Activated CD4-positive, alpha-beta T cell treated with anti-CD3 and anti-CD28 coated beads for 4 hours (primary cell): Measurements from ENCODE around the gene FOXK1.
A peak's percentile ranks its signal among the peaks of the same experiment; 100 is the strongest.

Experiments used
- DNase-seq, 2 donors: peaks; one replicate each; pipeline ENCODE4 v3.0.0-alpha.2; 2020

Gene FOXK1

GRCh38 chr7:4766666-4767519 is 84.8 kb downstream of the FOXK1 start:
- no peak for DNase-seq

- no peak for DNase-seq
Observed at GRCh38 chr7:4768597-4769569, 86.8 kb downstream of the FOXK1 start.

DNA sequence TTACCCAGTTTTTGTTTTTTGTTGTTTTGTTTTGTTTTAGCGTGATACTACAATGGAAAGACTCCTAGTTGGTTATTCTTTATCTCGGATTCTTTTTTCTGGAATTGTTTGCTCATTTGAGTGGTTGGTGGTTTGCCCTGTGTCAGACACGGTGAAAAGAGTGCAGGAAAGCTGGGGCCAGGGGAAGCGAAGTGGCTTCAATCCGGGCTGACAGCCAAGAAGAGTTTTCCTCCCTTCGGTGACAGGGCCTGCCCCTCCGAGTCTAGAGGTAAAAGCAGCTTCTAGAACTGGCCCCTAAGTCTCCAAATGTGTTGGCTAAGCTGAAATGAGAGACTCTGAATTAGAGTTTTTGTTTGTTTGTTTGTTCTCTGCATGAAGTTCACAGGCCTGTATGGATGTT is 87.7 kb downstream of the FOXK1 start:
- DNase-seq = no peak

DNA sequence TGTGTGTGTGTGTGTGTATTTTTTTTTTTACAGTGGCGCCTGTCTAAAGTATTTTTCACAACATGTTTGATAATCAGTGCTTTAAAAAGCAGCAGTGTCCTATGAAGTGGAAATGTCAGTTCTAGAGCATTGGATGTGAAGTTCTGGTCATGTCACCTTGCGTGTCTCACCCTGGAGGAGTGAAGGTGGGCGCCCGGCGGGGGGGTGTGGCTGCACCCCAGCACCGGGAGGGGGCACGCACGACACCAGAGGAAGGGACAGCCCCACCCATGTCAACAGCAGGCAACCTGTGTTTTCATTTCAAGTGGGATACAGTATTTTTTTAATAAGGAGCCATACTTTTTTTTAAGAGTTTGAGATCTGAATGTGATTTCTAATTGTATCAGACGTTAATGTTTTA is 88.8 kb downstream of the FOXK1 start:
- no peak for DNase-seq

DNA sequence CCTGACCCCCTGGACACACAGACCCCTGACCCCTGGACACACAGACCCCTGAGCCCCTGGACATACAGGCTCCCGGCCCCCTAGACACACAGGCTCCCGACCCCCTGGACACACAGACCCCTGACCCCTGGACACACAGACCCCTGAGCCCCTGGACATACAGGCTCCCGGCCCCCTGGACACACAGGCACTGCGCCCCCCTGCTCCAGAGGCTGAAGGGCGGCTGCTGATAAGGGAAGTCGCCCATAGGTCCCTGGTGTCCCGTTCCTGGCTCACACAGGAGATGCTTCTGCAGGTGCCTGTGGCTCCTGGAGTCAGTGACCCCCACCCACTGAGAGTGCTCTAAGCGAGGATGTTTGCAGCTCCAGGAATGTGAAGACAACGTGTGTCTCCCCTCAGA is 89.6 kb downstream of the FOXK1 start:
- no peak for DNase-seq

DNA sequence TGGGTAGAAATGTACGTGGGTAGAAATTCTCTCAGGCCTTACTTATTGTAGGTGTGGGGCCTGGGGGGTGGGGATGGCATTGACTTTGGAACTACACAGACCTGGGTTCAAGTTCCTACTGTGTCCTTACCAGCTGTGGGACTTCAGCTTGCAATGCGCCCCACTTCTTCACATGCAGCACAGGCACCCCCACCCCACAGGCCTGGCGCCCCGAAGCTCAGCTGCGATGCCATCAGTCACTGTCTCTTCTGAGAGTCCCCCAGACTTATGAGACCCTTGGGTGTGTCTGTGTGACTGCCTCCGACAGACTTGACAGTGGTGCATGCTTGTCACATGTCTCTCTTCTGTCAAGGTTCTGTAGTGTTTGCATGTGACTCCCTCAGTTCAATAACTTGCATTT is 90.2 kb downstream of the FOXK1 start:
- DNase-seq = no peak

GRCh38 chr7:4774007-4774406 is 91.9 kb downstream of the FOXK1 start:
- no peak for DNase-seq

DNA sequence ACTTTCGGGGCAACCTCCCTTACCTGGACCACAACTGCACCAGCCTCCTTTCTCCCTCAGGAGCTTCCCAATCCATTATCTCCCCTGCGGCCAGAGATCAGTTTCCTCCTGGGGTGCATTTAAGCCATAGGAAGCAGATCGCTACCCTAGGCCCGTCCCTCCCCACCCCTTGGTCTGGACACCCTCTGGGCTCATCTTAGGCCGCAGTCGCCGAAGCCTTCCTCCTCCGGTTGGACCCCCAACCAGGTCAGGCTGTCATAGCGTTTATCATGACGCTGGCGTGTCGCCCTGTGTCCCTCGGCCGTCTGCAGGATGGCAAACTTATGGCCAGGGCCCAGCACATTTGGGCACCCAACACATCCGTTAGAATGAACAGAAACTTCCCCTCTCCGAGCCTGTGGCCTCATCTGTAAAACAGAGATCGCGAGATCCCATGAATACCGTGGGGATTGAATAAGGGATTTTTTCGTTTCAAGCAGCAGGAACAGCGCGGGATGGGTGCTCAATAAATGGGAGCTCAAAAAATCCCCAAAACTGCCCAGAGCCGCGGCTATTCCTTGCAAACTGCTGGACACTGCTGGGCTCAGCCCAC is 92.7 kb downstream of the FOXK1 start:
- DNase-seq = no peak

- peak; percentile 91 to 93 for DNase-seq
Observed at GRCh38 chr7:4775250-4775847, 93.3 kb downstream of the FOXK1 start, which contains the start of gene AP5Z1. AP5Z1 (plus strand) TSS chr7:4775623; CDS start chr7:4775716, 93 bp downstream.

- DNase-seq = peak; percentile 39 to 52
Observed at GRCh38 chr7:4775848-4776623, 93.9 kb downstream of the FOXK1 start.

DNA sequence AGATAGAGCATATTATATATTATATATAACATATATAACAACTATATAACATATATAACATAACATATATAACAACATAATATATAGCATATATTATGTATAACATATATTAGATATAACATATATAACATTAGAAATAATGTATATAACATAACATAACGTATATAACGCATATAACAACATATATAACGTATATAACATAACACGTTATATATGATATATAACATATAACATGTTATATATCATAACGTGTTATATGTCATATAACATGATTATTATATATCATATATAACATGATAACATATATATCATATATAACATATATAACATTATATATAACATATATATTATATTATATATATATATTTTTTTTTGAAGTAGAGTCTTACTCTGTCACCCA is 97.0 kb downstream of the FOXK1 start:
- DNase-seq = no peak

DNA sequence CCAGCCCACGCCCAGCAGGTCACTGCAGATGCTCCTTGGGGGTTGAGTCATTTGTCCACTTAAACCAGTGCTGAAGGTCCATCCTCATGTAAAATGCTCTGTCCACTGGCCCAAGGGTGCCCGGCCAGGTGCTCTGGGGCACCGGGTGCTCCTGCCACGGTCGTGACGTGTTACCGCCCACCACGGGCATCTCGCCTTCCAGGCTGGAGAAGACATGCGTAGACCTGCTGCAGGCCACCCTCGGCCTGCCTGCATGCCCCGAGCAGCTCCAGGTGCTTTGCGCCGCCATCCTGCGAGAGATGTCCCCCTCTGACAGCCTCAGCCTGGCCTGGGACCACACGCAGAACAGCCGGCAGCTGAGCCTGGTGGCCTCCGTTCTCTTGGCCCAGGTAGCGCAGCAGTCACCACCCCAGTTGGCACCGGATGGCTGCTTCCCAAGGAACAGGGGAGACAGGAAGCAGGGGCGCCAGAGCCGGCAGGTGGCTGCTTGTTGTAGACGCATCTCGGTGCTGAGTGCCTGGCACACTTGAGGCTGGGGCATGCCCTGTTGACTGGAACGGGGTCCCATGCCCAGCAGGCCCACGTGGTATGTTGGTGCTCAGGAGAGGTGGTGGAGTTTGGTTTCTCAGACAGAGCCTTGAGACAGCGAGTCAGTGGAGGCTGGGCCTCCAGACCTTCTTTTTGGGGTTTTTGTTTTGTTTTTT is 99.4 kb downstream of the FOXK1 start:
- no peak for DNase-seq

DNA sequence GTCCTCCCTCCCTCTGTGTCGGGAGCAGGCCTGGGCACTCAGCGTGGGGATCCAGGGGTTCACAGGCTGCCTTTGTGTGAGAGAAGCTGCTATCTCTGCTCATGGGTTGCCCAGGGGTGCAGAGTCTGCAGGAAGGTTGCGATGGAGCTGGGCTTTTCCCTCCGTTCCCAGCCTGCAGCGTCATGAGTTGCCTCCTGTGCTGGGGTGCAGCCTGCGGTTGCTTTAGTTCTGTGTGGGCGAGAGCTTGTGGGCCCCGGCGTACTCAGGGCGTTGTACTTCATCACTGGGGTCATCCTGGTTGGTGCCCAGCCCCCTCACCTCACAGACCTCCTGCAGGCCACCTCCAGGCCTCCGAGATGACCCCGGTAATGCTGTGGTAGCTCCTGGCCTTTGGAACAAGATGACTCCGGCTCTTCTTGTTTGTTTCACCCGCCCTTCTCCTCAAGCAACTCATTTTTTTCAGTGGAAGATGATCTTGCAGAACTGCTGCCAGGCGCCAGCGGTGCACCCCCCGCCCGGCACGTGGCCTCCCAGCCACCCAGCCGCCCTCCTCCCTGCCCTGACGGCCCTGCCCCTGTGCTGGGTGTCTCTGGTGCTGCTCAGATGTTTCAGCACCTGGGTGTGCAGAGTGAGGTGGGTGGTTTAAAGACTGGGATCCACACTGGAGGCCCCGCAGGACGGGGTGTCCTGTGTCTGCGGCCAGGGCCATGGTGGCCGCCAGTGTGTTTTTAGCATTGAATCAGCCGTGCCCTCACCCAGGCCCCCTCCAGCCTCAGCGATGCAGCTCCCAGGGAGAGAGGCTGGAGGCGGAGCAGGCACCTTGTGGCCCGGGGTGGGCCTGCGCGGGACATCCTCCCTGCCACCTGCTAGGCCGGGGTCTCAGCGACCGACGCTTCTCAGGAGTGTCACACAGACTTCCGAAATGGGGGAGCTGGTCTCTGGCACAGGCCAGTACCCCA is 100.5 kb downstream of the FOXK1 start:
- no peak for DNase-seq

DNA sequence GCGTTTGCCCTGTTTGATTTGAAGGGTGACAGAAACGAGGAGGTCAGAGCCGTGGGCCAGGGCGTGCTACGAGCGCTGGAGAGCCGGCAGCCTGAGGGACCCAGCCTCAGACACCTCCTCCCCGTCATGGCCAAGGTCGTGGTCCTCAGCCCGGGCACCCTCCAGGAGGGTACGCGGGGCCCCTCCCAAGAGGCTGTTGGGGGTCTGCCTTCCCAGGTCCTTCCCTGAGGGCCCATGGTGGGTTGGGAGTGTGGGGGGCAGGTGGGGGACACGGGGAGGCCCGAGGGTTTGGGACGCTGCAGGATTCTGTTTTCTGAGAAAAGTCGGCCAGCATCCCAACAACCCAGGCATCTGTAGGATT is 101.2 kb downstream of the FOXK1 start:
- DNase-seq = no peak

DNA sequence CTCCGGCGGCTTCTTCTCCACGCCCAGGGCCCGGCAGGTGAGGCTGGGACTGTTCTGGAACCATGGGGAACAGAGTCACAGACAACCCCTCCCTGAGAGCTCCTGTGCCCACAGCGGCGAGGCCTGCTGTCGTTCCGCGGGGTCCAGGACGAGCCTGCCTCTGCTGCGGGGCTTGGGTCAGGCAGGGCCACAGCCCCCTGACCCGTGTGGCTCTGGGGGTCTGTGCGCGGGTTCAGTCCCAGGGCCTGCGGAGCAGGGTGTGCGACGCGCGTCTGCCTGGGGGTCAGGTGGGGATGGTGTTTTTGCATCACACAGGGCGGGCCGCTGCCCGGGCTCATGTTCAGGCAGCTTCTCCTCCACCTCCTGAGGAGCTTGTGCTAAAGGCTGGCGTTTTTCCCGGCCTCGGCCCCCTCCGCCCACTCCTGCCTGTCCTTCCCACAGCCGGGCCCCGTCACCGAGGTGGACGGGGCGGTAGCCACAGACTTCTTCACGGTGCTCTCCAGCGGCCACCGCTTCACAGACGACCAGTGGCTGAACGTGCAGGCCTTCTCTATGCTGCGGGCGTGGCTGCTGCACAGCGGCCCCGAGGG is 101.8 kb downstream of the FOXK1 start:
- DNase-seq = no peak

DNA sequence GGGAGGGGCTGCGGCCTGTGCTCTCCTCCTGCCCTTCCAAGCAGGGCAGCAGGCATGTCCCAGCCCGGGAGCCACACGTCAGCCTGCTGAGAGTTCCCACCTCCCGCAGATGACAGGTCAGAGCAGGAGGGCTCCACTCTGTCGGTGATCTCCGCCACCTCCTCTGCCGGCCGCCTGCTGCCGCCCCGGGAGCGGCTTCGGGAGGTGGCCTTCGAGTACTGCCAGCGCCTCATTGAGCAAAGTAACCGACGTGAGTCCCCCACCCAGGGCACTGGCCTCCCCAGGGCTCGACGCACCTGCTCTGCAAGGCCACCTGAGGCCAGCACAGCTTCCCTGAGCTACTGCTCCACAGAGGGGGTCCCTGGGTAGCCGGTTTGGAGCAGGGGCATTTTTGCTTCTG is 102.7 kb downstream of the FOXK1 start:
- DNase-seq = no peak

- no peak for DNase-seq
Observed at GRCh38 chr7:4785371-4785770, 103.3 kb downstream of the FOXK1 start.

- no peak for DNase-seq
Observed at GRCh38 chr7:4786015-4786414, 103.9 kb downstream of the FOXK1 start.

DNA sequence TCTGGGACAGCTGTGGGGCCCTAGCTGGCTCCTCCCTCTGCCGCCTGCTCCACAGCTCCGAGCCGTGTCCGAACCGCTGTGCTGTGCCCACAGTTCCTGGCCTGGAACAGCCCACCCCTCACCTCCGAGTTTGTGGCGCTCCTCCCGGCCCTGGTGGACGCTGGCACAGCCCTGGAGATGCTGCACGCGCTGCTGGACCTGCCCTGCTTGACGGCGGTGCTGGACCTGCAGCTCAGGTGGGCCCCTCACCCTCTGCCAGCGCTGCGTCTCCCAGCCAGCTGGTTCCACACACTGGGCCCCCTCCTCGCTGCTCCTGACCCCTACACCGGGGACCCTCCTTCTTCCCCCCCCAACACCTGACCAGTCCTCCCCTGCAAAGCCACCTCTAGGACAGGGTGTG is 105.4 kb downstream of the FOXK1 start:
- DNase-seq = no peak
